Measurements from ENCODE around the gene AKR1C4.

AKR1C4 gene

DNA sequence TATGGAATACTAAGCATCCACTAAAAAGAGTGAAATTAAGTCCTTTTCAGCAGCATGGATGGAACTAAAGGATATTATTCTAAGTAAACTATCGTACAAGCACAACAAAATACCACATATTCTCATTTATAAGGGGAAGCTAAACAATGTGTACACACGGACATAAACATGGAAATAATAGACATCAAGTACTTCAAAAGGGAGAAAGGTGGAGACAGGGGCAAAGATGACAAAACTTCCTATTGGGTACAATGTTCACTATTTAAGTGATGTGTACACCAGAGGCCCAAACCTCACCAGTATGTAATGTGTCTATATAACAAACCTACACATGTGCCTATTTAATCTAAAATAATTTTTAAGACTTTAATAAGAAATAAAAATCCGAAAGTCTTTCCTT lies 2.2 kb upstream of the AKR1C4 start:
- Histone ChIP-seq H3K27ac (ENCODE audit: low read depth, low read length, poor library complexity, severe bottlenecking) (no peak overlapping the region), H3K4me2 (ENCODE audit: low read length) (no peak overlapping the region), H3F3A (ENCODE audit: insufficient read depth, low read length) (no peaks in the 10 kb centered on the region), H3K79me2 (ENCODE audit: insufficient read depth, low read length) (no peaks in the 10 kb centered on the region), H3K9me2 (ENCODE audit: low read depth, low read length) (no peaks in the 10 kb centered on the region), H3K9me3 (ENCODE audit: low read length) (no peaks in the 10 kb centered on the region), H3K9ac (ENCODE audit: low read length) (no peak overlapping the region), H3K4me3 (ENCODE audit: low read depth, low read length, poor library complexity, severe bottlenecking) (no peak overlapping the region), H3K27me3 (ENCODE audit: insufficient read depth, low read length) (no peaks in the 10 kb centered on the region), H4K20me1 (ENCODE audit: insufficient read depth, low read length) (no peaks in the 10 kb centered on the region), H2AFZ (ENCODE audit: low read length) (no peak overlapping the region), H3K36me3 (ENCODE audit: insufficient read depth, low read length) (no peaks in the 10 kb centered on the region), H3K4me1 (ENCODE audit: insufficient read depth, low read length, severe bottlenecking) (no peaks in the 10 kb centered on the region)
- TF ChIP-seq, protein P1, sequence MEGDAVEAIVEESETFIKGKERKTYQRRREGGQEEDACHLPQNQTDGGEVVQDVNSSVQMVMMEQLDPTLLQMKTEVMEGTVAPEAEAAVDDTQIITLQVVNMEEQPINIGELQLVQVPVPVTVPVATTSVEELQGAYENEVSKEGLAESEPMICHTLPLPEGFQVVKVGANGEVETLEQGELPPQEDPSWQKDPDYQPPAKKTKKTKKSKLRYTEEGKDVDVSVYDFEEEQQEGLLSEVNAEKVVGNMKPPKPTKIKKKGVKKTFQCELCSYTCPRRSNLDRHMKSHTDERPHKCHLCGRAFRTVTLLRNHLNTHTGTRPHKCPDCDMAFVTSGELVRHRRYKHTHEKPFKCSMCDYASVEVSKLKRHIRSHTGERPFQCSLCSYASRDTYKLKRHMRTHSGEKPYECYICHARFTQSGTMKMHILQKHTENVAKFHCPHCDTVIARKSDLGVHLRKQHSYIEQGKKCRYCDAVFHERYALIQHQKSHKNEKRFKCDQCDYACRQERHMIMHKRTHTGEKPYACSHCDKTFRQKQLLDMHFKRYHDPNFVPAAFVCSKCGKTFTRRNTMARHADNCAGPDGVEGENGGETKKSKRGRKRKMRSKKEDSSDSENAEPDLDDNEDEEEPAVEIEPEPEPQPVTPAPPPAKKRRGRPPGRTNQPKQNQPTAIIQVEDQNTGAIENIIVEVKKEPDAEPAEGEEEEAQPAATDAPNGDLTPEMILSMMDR (IDR thresholded peaks at IDR 0.05; ENCODE audit: low read length) = no peak
- no peak for TF ChIP-seq EZH2 (IDR thresholded peaks at IDR 0.05; ENCODE audit: borderline replicate concordance, low read length)

DNA sequence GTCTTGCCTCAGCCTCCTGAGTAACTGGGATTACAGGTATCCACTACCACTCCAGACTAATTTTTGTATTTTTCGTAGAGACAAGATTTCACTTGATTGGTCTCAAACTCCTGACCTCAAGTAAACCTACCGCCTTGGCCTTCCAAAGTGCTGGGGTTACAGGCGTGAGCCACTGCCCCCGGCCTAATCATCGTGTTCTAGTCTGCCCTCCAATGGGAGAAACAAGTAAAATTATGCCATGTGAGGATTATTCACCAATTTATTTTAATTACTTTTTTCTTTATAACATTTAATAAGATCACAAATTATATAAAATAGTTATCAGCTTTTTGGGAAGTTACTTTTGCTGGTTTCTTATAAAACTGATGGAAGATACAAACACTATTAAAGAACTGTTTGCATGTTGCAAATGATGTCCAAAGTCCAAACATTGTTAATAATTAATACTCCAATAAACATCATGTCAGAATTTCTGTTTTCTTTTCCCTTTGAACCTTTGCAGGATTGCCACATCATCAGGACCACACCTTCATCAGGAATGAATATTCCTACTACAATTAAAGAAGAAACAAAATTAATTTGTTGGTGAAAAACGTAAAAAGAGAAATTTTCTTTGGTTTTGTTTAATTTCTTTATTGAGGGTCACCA lies 786 bp upstream of the AKR1C4 start:
- H3K4me2 ChIP-seq (ENCODE audit: low read length) = no peak overlapping the region
- no peak overlapping the region for H2AFZ ChIP-seq (ENCODE audit: low read length)
- no peaks in the 10 kb centered on the region for H4K20me1 ChIP-seq (ENCODE audit: insufficient read depth, low read length)
- TF ChIP-seq EZH2 (IDR thresholded peaks at IDR 0.05; ENCODE audit: borderline replicate concordance, low read length) = no peak
- TF ChIP-seq, protein P1 (IDR thresholded peaks at IDR 0.05; ENCODE audit: low read length) = no peak
- H3K9me3 ChIP-seq (ENCODE audit: low read length) = no peaks in the 10 kb centered on the region
- H3K9ac ChIP-seq (ENCODE audit: low read length) = no peak overlapping the region
- H3K79me2 ChIP-seq (ENCODE audit: insufficient read depth, low read length) = no peaks in the 10 kb centered on the region
- no peaks in the 10 kb centered on the region for H3K36me3 ChIP-seq (ENCODE audit: insufficient read depth, low read length)
- no peaks in the 10 kb centered on the region for H3K9me2 ChIP-seq (ENCODE audit: low read depth, low read length)
- no peaks in the 10 kb centered on the region for H3K27me3 ChIP-seq (ENCODE audit: insufficient read depth, low read length)
- no peak overlapping the region for H3K27ac ChIP-seq (ENCODE audit: low read depth, low read length, poor library complexity, severe bottlenecking)
- H3K4me1 ChIP-seq (ENCODE audit: insufficient read depth, low read length, severe bottlenecking) = no peaks in the 10 kb centered on the region
- no peaks in the 10 kb centered on the region for H3F3A ChIP-seq (ENCODE audit: insufficient read depth, low read length)
- H3K4me3 ChIP-seq (ENCODE audit: low read depth, low read length, poor library complexity, severe bottlenecking) = no peak overlapping the region

DNA sequence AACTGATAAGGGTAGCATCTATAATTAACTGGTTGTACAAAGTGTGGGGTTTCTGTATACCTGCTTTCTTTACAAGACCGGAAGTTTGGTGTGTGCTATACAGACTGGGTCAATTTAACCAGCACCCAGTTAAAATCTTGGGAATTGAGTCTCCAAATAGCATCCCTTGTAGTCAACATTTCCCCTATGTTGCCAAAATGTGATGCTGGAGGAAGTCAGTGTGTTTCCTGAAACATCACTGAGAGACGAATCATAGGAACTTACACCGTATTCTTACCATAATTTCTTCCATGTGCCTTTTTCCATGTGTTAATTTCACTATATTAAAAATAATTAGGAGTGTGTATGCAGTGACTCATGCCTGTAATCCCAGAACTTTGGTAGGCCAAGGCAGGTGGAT lies 1.7 kb downstream of the AKR1C4 start:
- Histone ChIP-seq H3K9ac (ENCODE audit: low read length) (no peak overlapping the region), H3K79me2 (ENCODE audit: insufficient read depth, low read length) (no peaks in the 10 kb centered on the region), H3K27ac (ENCODE audit: low read depth, low read length, poor library complexity, severe bottlenecking) (no peak overlapping the region), H3K9me2 (ENCODE audit: low read depth, low read length) (no peaks in the 10 kb centered on the region), H3K4me3 (ENCODE audit: low read depth, low read length, poor library complexity, severe bottlenecking) (no peak overlapping the region), H2AFZ (ENCODE audit: low read length) (no peak overlapping the region), H3K9me3 (ENCODE audit: low read length) (no peaks in the 10 kb centered on the region), H3K36me3 (ENCODE audit: insufficient read depth, low read length) (no peaks in the 10 kb centered on the region), H3K27me3 (ENCODE audit: insufficient read depth, low read length) (no peaks in the 10 kb centered on the region), H3F3A (ENCODE audit: insufficient read depth, low read length) (no peaks in the 10 kb centered on the region), H3K4me1 (ENCODE audit: insufficient read depth, low read length, severe bottlenecking) (no peaks in the 10 kb centered on the region), H4K20me1 (ENCODE audit: insufficient read depth, low read length) (no peaks in the 10 kb centered on the region), H3K4me2 (ENCODE audit: low read length) (no peak overlapping the region)
- no peak for TF ChIP-seq EZH2 (IDR thresholded peaks at IDR 0.05; ENCODE audit: borderline replicate concordance, low read length)
- TF ChIP-seq, protein P1 (IDR thresholded peaks at IDR 0.05; ENCODE audit: low read length) = no peak

Measured in OCI-LY1 (cell line).